HG03280 (cell line): Measurements from ENCODE around the gene CACNA1H.

Experiments
- ATAC-seq: cut with Tn5 transposase; IDR thresholded peaks from one replicate; pipeline ENCODE4 v1.9.1; 2021; ENCODE audit warnings: mild to moderate bottlenecking, moderate library complexity; ENCODE audit not compliant: unreplicated experiment

CACNA1H gene

GRCh38 chr16:1171001-1171400, 18.1 kb downstream of the CACNA1H start:
- ATAC-seq, result no peak

DNA sequence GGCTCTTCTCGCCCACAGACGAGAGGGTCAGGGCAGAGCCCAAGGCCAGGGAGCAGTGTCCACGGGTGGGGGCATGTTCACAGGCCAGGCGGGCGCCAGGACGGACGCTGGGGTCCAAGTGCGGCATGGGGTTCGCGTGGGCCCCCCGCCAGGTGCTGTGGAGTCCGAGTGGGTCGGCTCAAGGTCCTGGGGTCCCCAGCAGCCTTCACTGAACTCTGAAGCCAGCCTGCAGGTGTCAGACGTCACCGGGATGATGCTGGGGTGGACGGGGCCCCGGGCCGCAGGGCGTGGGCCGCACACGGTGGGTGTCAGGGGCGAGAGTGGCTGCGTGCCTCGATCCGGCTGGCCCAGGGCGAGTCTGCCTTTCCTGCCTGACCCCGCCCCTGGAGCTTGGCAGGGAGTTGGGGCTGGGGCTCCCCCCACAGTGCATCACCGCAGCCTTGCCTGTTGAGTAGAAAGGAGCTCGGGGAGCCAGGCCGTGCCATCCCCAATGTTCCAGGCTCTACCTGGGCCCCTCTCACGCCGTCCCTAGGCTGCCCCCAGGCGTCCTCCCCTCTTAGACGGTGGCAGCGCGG, 19.0 kb downstream of the CACNA1H start:
- no peak for ATAC-seq

- no peak for ATAC-seq
These were observed 19.7 kb downstream of the CACNA1H start for GRCh38 chr16:1172651-1173050.

DNA sequence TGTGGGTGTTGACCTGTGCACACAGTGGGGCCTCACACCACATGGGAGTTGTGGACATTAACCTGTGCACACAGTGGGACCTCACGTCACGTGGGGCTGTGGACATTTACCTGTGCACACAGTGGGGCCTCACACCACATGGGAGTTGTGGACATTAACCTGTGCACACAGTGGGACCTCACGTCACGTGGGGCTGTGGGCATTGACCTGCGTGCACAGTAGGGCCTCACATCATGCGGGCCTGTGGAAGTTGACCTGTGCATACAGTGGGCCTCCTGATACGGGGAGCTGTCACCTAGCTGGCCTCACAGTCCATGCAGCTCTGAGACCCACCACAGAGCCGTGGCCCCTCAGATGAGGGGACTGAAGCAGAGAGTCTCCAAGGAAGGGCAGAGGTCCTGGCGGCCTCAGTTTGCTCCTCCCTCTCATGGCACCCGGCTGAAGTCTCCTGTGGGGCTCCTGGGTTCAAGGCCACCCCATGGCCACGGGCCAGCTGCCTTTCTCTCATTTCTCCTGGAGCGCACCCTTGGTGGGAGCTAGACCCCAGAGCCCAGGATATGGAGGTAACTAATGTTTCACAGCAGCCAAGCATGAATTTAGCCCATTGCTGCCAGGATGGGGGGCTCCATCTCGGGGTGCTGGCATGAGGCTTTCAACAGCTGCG, 21.0 kb downstream of the CACNA1H start:
- no peak for ATAC-seq

GRCh38 chr16:1174477-1175357, 21.8 kb downstream of the CACNA1H start:
- no peak for ATAC-seq

DNA sequence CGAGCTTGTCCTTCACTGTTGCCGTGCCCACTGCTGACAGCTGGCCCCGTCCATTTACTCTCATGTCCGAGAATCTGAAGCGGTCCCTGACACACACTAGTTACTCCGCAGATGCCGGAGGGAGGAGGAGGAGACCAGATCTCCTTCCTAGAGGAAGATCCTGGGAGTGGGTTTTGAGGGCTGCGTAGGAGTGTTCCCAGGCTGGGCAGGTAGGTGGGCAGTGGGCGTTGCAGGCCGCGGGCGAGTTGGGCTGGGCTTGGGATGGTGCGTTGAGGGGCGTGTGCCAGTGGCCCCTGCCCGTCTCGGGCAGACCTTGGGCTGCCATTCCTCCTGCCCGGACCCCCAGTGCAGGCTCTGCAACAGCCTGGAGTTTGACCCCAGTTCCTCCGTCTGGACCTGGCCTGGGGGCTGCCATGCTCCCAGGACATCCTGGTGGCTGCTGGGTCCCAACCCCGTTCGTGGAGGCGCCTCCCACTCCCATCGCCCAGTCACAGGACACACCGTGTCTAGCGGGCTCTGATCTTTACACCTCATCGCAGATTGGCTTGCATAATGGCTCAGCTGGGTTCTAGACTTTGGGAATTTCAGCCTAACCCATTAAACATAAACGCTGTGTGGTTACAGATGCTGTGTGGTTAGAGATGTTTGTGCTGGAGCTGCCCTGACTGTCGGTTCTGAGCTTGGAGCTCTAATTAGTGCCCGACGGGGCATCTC, 22.8 kb downstream of the CACNA1H start:
- ATAC-seq, result no peak

DNA sequence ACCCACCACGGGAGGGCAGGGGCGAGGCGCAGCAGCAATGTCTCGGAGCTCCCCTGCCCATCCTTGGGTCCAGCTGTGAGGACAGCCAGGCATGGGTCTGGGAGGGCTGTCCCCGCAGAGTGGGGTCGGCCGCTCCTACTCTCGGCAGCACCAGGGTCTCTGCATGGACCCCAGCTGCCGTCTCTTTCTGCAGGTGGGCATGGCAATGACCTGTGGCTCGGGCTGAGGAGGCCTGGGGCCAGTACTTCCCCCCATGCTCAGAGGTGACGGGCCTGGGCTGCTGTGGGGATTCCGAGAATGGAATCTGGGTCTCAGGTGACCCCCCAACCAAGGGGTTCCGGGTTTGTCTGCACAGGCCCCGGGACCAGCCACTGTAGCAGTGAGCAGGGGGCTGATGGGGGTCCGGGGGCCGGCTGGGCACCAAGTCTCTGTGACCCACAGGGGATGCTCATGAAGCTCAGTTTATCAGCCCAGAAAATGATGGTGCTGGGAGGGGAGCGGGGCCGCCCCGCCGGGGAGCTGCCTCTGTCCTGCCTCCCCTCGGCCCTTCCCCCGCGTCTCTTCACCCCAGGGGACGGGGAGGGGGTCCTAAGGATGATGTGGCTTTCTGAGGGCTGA, 23.5 kb downstream of the CACNA1H start:
- ATAC-seq, result no peak

GRCh38 chr16:1177053-1177452, 24.1 kb downstream of the CACNA1H start:
- ATAC-seq, result no peak

DNA sequence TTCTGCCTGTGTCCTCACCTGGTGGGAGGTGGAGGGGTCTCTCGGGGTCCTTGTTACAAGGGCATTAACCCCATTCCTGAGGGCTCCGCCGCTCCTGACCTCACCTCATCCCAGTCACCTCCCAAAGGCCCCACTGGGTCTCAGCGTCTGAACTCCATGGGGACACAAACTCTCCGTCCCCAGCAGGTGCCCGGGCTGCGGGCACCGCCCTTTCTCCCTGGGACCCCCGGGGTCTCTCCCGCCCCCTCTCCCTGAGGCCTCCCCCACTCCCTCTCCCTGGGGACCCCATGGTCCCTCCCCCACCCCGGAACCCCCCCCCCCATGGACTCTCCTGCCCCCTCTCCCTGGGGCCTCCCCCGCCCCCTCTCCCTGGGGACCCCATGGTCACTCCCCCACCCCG, 24.8 kb downstream of the CACNA1H start:
- no peak for ATAC-seq

DNA sequence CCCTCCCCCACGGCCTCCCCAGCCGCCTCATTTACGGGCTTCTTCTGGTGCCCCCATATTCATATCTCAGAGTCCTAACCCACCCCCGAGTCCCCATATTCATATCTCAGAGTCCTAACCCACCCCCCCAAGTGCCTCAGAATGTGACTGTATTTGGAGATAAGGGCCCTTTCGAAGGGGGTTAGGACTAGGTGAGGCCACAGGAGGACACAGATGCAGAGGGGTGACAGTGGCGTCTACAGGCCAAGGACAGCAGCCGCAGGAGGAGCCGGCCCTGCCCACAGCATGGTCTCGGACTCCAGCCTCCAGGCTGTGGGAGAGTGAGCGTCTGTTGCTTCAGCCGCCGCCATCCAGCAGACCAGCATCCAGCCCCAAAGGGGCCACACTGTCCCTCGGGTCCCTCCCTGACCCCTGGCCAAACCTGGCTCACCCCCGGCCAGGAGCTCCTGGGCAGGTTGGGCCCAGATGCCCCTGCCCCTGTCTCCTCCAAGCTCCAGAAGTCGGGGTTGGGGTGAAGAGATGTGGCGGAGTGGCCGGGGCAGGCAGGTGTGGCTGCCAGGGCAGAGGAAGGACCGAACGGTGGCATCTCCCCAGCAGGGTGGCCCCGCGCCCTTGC, 25.5 kb downstream of the CACNA1H start:
- no peak for ATAC-seq

DNA sequence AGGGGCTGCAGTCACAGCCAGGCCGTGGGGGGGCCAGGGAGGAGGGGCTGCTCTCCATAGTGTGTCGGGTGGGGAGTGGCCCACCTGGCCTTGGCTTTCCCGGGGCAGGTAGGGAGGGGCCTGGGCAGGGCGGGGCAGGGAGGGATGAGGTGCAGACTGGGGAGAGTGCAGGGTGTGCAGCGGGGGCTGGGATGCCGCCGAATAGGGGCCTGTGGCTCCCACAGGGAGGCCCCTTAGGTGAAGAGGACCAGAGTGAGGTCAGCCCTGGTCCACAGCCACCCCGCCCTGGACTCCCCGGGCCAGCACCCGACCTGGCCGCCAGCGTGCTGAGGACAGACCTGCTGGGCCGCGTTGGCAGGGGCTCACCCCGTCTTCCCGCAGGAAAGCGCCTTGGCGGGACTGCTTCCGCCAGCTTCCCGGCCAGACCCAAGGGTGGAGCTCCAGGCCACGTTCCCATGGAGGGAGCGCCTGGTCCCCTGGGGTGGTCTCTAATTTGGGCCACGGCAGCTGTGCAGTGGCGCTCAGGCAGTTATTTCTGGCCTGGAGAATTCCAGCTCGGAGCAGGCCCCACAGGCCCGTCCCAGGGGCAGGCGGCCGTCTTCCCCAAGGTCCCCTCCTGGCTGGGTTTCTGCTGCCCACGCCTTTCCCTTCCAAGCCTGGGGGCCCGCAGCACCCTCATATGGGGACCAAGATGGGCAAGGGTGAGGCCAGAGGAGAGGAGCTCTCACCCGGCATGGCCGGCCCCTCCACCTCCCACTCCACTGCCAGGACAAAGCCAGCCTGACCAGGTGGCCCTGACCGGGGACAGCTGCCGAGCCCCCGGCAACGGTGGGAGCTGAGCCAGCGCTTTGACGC, 27.9 kb downstream of the CACNA1H start:
- ATAC-seq, result no peak

GRCh38 chr16:1181404-1182315, 28.8 kb downstream of the CACNA1H start:
- no peak for ATAC-seq

- no peak for ATAC-seq
These were observed 29.4 kb downstream of the CACNA1H start for GRCh38 chr16:1182316-1182671.

DNA sequence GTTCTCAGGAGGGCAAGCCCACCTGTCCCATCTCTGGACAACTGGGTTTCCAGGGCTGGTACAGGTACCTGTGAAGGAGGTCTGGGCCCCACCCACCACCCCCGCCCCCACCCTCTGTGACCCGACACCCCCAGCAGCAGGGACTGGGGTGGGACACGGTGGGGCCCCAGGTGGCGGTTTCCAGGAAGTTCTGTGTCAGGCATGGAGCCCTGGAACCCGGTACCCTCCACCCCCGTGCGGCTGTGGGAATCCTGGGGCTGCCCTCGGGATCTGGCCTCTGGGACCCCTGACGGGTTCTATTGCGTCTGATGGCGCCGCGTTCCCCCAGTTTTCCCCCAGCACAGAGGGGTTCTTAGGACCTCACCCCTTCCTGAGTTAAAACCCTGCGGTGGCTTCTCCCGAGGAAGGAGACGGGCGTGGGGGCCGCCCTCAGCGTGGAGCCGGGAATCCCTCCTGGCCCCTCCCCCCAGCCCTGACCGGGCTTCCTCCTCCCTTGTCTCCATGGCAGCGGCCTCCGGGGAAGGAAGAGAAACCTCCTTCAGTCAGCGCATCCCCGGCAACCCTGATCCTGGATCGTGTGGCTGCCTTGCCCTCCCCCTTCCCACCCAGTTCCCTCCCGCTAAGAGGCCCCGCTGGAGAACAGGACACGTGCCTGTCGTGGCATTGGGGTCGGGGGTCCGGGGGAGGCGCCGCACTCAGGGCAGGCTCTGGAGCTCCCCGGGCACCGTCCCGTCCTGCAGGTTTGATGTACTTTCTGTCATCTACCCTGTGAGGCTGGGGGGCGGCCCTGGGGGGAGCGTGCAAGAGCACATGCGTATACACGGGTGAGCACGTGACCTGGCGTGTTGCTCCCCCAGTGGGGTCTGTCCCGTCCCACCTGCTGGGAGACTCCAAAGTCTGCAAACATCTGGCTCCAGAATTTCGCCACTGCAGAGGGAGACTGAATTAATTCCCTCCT, 30.3 kb downstream of the CACNA1H start:
- no peak for ATAC-seq

- ATAC-seq, result no peak
These were observed 31.4 kb downstream of the CACNA1H start for GRCh38 chr16:1184156-1184868.

DNA sequence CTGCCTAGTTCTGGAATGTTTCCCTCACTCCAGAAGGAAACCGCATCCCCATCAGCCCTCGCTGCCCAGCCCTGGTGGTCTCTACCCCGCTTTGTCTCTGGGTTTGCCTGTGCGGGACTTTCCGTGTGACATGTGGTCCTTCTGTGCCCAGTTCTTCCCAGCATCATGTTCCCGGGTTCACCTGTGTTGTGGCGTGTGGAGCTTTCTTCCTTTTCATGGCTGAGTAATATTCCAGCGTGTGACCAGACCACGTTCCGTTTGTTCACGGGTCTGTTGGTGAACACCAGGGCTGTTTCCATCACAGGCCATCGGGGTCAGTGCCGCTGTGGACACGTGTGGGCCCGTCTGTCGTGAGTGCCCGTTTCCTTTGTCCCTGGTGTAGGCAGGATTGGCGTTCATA, 32.1 kb downstream of the CACNA1H start:
- no peak for ATAC-seq
